ENCODE data around the gene CADM2. TPM values are rescaled to one million over a fixed set of nuclear protein-coding genes. Genes with fewer than 3 reads are reported as not detected.

CADM2 gene
- total and polyA plus RNA-seq, 2 donors (not counting 3 experiments of a cell fraction or from before 2014, with no cell fraction given): not detected

GRCh38 chr3:85162905-85163304, 204.1 kb downstream of the CADM2 start:
- H3K9ac ChIP-seq (replicated peaks; ENCODE audit: extremely low read depth, insufficient read depth, low read length): no peak overlapping the region
- no peaks in the 10 kb centered on the region for H3K79me2 ChIP-seq (ENCODE audit: control insufficient read depth, insufficient read depth, low read length)
- intact Hi-C loops (cut with micrococcal nuclease): no loop called here
- no peaks in the 10 kb centered on the region for H3K36me3 ChIP-seq (ENCODE audit: control insufficient read depth in 2 of 2, extremely low read depth in 1 of 2, insufficient read depth in 2 of 2, low read length in 2 of 2)
- no peaks in the 10 kb centered on the region for H3K27me3 ChIP-seq (ENCODE audit: control insufficient read depth in 2 of 2, insufficient read depth in 2 of 2, low read length in 2 of 2)
- no peak overlapping the region for H3K27ac ChIP-seq (ENCODE audit: insufficient read depth, low read depth, low read length)
- H2AFZ ChIP-seq (ENCODE audit: low read depth, low read length): no peak overlapping the region
- BruUV-seq (replicated peaks): no TSS peak
- POLR2A ChIA-PET: no interaction called here
- dilution Hi-C loops (cut with MboI; ENCODE audit: extremely low pct_ligation_motif_present, low sequenced_read_pairs): no loop called here
- TF ChIP-seq EZH2 (IDR thresholded peaks at IDR 0.05; ENCODE audit: borderline replicate concordance, low read depth, low read length, severe bottlenecking): no peak
- TF ChIP-seq FOS (IDR thresholded peaks at IDR 0.05; ENCODE audit: borderline replicate concordance, insufficient read depth, low read length): no peak
- TF ChIP-seq JUN (IDR thresholded peaks at IDR 0.05; ENCODE audit: borderline replicate concordance, insufficient read depth, insufficient read length, low read depth): no peak
- TF ChIP-seq MAX (IDR thresholded peaks at IDR 0.05; ENCODE audit: insufficient read depth, insufficient read length): no peak
- no peak for TF ChIP-seq GATA2 (IDR thresholded peaks at IDR 0.05; ENCODE audit: insufficient read depth, insufficient read length, low read depth, low read length)
- no peak for TF ChIP-seq CTCF (IDR thresholded peaks at IDR 0.05; ENCODE audit: extremely low read depth in 1 of 2, insufficient read depth in 1 of 2, low read depth in 1 of 2, low read length in 2 of 2)
- TF ChIP-seq POLR2AphosphoS5 (IDR thresholded peaks at IDR 0.05; ENCODE audit: insufficient read depth, low read depth, low read length): no peak
- no peak for TF ChIP-seq MYC (IDR thresholded peaks at IDR 0.05; ENCODE audit: low read depth, low read length)
- TF ChIP-seq POLR2A (IDR thresholded peaks at IDR 0.05; ENCODE audit: low read depth, low read length): no peak
- no peak for DNase-seq (ENCODE audit: low read depth, low spot score)
- H3K4me3 ChIP-seq (replicated peaks in 1 of 3; ENCODE audit: insufficient read depth in 1 of 3, low read depth in 1 of 3, low read length in 3 of 3): no peak overlapping the region
- H3K9me1 ChIP-seq (replicated peaks; ENCODE audit: control insufficient read depth, extremely low read depth, insufficient read depth, low read length): no peaks in the 10 kb centered on the region
- CTCF ChIA-PET: no interaction called here
- H4K20me1 ChIP-seq (replicated peaks; ENCODE audit: control insufficient read depth, extremely low read depth, insufficient read depth, low read length): no peaks in the 10 kb centered on the region
- no peak for FAIRE-seq
- H3K4me2 ChIP-seq (ENCODE audit: insufficient read depth, low read length): no peak overlapping the region
- H3K9me3 ChIP-seq (replicated peaks; ENCODE audit: control insufficient read depth, insufficient read depth, low read length): no peaks in the 10 kb centered on the region
- no peaks in the 10 kb centered on the region for H3K4me1 ChIP-seq (ENCODE audit: control insufficient read depth, extremely low read depth, insufficient read depth, low read length)
